GM21515 (cell line): ENCODE measurements around the gene OR2A42.
"Not testable (repeated sequence)": the region's sequence is repeated elsewhere in the genome, so short reads cannot be mapped to it uniquely, and the experiment has no call there.

ENCODE experiments used
- ATAC-seq: cut with Tn5 transposase; IDR thresholded peaks from one replicate; pipeline ENCODE4 v1.9.1; 2021; ENCODE audit not compliant: unreplicated experiment

Gene OR2A42, protein sequence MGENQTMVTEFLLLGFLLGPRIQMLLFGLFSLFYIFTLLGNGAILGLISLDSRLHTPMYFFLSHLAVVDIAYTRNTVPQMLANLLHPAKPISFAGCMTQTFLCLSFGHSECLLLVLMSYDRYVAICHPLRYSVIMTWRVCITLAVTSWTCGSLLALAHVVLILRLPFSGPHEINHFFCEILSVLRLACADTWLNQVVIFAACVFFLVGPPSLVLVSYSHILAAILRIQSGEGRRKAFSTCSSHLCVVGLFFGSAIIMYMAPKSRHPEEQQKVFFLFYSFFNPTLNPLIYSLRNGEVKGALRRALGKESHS

DNA sequence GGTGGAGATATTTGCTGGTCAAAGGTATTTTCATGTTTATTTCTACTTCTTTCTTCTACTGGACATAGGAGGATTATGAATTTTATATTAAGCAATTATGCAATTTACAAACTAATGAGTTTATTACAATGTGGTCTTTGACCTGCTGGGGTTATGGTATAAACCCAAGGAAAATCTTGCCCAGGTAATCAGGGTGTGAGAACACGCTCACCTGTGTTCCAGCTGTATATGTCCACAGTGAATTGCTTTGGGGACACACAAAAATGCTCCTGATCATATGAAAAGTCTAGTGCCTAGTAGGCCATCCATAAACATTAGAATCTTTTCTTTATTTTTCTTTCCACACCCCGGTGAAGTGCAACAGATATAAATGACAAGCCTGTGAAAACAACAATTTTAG is at the start of gene OR2A42:
TSS of gene OR2A42 (minus strand) at position 241 of the 400 bp plus-strand sequence. CDS start 6,762 bp downstream, outside the sequence.
- not testable (repeated sequence) for ATAC-seq

DNA sequence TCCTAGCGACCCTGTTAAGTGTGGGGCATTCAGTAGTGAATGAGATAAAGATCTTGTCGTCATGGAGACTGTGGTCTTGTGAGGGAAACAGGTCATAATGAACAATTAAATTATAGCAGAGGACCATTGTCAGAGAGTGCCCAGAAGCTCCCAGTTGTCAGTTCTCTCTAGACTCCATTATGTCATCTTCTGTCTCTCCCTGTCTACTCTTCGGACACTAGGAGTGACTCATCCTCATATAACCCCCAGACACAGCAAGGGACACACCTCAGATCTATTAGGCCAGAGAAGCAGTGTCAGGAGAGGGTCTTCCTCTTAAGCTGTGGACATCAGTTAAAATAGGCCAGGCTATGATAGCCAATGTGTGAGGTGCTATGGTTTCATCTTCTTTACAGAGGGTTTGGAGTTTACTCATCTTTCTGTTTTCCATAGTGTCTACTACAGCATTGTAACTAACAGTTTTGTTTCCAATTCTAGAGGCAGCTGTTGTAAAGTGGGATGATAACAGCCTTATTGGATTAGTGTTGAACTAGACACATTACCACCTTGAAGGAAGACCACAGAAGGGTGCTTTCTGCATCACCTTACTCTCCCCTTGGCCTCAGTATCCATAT is 47.9 kb upstream of the OR2A42 start:
- not testable (repeated sequence) for ATAC-seq

DNA sequence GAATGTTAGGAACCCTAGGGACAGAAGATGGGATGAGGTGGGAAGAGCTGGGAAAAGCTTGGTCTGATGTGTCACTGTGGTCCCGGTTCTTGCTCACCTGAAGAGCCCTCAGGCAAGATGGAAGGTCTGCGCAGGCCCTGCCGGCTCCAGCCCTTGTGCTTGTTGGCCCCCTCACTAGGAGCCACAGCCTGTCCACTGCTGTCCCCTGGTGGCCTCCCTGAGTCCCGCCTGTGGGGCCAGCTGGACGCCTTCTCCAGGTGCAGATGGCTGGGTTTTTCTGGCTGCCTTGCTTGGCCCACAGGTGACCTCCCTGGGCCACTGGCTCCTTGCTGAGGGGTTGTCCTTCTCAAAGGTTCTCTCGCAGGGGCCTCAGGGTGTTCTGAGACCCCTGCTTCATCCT is 44.3 kb upstream of the OR2A42 start:
- ATAC-seq, result not testable (repeated sequence)

DNA sequence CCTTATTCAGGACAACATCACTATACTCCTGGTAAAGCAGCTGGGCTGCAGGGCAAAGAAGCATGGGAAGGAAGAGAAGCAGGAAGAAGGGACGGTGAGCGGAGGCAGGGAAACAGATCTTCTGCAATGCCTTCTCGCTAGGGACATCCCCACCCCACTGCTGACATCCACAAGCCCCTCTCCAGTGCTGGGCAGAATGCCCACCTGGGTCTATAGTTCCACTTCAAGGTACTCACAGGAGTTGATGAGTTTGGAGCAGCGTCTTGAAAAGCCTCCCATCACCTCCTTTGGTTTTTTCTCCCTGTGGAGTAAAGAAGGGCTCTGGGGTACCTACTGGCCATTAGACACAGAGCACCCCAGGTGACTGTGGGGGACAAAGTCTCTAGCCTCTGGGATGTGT is 43.1 kb upstream of the OR2A42 start:
- ATAC-seq, result not testable (repeated sequence)

DNA sequence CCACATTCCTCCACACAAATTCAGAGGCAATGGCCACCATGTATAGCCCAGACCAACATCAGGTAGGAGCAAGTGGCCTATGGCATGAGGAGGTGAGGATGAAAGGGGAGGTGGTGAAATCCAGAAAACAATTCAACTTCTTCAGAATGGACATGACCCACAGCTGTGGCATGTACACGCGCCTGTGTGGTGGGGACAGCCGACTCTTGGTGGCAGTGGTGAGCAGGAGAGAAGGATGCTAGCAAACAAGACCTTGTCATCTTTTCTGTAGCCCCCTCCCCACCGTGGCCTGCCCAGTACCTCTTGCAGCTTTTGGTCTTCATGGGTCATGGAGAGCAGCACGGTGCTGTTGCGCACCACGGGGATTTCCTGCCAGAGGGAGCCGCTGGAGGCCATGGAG is 42.6 kb upstream of the OR2A42 start:
- not testable (repeated sequence) for ATAC-seq

DNA sequence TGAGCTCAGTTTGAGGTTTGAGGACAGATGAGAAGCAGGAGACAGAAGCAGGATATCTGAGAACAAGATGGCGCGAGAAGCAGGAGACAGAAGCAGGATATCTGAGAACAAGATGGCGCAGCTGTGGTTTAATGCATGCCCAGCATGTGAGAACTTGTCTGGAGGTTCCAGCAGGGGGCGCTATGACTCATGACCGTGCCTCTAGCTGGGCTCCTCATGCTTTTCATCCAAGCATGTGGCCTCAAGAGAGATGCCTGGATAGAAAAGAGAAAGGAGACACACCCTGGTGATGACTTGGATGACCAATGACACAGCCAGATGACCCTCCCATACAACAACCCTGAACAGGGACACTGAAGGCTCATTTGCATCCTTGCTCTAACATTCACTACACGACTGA is 40.6 kb upstream of the OR2A42 start:
- ATAC-seq, result not testable (repeated sequence)

DNA sequence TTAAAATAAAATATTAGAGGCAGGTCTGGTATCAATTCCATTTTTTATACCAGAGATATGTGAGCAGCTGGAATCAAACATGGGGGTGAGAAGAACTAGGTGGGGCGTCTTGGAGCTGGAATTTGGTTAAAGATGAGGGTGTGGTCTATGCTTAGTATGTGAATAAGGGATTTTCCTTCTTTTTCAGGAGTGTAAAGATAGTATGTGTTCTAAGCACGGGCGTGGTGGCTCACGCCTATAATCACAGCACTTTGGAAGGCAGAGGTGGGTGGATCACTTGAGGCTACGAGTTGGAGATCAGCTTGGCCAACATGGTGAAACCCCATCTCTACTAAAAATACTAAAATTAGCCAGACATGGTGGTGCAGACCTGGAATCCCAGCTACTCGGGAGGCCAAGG is 35.9 kb upstream of the OR2A42 start:
- not testable (repeated sequence) for ATAC-seq

DNA sequence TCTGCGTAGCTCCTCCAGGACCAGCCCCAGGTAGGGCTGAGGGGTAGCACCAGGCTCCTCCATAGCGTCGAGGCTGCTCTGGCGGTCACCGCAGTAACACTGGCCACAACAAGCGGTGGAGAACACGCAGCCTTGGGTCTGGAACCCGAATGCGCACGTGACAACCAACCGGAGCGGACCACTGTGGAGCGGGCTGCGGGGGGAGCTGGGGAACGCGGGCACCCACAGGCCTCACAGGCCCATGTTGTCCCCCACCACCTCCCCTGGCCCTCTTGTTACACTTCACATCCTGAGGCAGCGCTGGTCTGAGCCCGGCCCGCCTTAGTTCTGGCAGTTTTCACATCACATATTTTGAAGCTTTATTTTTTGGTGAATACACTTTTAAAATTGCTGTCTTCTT is 29.8 kb upstream of the OR2A42 start, which contains the start of gene CTAGE8:
TSS of gene CTAGE8 (minus strand) at position 101 of the 400 bp plus-strand sequence. CDS start at position 63, 38 bp downstream.
- ATAC-seq, result not testable (repeated sequence)

DNA sequence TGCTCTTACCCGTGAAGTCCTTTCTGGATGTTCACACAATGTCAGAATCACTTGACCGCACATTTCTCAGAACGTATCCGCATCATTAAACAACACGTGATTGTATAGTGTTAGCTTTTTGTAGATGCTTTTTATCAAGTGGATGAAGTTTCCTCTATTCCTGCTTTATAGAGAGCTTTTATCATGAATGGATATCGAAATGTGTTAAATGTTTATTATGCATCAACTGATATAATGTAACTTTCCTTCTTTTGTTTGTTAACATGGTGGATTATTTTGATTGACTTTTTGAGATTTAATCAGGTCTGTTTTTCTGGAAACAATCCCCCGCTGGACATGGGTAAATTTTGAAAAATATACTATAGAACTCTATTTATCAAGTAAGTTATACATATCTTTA is 25.3 kb upstream of the OR2A42 start, which contains the start of gene OR2A7:
TSS of gene OR2A7 (minus strand) at position 101 of the 400 bp plus-strand sequence. CDS start 5,164 bp downstream, outside the sequence.
- ATAC-seq, result not testable (repeated sequence)

DNA sequence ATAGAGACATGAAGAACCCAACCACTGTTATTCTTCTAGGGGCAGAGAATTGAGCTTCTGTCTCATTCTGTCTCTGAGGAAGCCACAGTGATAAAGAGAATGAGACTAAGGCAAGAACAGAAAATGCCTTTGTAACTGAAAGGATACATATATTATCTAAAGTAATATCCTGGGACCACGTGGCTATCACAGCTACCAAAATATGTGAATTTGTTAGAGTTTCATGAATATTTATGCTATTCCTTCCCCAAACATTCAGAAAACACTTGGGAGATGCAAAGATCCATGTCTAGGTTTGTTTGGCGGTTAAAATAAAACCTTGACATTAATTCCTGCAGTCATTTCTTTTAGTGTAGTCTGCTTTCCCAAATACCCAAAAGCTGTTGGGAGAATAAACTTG is 22.7 kb upstream of the OR2A42 start:
- ATAC-seq, result not testable (repeated sequence)

DNA sequence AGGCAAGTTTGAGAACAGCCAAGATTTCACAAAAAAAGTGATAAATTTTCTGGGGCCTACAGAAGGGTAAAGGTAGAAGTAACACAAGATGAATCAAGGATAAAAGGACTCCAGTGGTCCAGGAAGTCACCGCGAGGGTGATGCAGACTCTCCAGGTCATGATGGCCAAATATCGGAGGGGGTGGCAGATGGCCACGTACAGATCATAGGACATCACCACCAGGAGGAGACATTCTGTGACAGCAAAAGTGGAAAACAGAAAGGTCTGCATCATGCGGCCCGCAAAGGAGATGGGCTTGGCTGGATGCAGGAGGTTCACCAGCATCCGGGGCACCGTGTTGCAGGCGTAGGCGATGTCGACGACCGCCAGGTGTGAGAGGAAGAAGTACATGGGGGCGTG is 19.7 kb upstream of the OR2A42 start:
- ATAC-seq, result not testable (repeated sequence)

DNA sequence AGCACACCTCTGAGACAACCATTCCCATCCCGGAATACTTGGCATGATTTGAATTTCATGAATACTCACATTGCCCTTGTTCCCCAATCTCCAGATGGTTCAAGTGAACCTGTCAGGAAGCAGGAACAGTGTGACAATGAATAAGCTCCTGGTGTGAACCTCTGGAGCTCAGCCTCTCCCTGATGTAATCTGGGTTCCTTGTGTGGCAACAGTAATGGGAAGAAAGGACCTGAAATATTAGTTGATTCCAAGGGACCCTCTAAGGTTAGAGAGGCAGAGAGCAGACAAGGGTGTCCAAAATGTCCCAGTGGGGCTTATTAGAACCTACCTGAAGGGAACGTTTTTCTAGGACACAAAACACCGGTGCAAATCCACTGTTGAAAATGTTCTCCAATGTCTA is 16.7 kb upstream of the OR2A42 start:
- ATAC-seq, result no peak

DNA sequence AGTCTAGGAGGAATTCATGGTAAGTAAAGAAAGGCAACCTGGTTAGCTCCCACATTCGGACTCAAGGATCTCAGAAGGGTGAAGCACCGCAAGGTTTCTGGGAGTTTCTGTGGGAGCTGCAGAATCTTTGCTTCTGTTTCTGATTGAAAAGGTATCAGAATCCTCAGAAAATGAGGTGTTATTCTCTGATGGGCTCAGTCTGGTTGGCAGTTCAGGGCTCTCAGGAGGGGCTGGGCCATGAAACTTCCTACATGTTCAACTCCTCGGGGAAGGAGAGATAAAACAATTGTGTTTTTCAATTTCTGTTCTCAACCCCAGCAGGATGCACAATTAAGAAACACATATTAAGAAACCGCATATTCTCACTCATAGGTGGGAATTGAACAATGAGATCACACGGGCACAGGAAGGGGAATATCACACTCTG is 16.1 kb upstream of the OR2A42 start:
- no peak for ATAC-seq

DNA sequence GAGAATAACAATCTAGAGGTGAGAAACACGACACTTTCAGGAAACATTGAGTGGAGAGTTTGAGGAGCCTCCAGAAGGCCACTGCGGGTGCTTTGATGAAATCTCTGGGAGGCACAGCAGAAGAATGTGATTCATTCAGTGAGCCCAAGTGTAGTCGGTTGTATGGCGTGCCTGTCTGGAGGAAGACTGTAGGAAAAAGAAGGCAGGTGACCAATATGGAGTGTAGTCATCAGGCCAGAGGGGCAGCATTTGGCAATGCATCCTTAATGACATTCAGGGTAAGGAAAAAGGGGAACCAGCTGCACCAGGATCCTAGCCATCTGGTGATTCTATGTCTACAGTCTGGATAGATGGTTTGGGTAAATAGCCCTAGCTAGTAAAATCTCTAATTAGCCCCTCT is 12.9 kb upstream of the OR2A42 start:
- not testable (repeated sequence) for ATAC-seq

DNA sequence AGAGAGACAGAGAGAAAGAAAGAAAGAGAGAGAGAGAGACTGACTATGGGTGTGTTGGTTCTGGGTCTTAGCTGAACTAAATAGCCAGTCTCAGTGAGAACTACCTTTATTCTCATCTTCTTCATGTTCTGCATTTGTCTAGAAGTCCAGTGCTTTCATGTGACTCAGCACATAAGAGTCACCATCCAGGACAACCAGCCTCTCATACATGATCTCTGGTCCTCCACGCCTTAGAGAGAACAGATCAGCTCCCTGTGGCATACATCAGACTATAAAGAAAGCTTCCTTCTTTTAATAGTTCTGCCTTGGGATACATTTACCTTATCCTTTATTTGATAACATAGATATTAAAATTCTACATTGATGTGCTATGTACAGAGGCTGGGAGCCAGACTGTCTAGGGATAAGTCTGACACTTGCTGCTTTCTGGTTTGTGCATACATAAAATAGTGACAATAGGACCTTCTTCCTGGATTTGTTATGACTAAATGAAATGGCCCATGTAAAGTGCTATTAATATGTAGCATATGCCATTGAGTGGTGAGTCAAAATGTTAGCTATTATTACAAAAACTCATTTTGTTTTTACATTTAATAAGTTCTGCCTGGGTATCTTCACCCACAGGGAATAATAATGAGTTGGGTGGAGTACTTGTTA is 8.4 kb upstream of the OR2A42 start:
- not testable (repeated sequence) for ATAC-seq

DNA sequence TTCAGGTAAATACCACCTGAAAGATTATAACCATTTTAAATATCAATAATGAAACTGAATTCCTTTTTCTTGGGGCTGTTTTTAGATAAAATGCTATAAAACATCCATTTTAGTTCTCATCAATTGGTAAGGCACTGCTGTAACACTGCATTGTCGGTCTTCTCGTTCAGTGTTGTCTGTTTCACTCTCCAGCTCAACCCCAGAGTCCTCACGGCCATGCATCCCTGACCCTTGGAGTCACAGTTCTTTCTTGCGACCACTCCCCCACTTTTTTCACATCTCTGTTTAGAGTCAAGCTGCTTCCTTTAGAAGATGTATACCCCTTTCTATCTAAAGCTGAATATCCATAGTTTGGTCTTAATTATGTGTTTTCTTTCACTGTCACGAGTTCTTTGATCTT is 7.6 kb upstream of the OR2A42 start:
- ATAC-seq, result not testable (repeated sequence)

DNA sequence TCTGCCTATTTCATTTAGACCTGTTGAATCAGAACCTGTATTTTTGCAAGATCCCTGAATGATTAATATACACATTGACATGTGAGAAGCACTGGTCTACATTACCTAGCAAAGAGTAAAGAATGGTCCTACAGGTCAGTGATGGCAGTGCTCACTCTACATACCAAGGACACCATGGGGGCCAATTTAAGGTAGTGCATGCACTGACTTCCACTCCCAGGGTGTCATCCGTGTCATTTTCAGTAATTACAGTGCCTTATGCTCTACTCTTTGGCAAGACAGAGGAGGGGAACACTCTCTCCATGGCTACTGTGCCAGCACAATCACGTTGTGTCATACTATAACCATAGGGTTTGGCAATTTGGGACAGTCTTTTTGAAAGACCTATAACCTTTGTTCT is 6.0 kb upstream of the OR2A42 start:
- ATAC-seq, result not testable (repeated sequence)

DNA sequence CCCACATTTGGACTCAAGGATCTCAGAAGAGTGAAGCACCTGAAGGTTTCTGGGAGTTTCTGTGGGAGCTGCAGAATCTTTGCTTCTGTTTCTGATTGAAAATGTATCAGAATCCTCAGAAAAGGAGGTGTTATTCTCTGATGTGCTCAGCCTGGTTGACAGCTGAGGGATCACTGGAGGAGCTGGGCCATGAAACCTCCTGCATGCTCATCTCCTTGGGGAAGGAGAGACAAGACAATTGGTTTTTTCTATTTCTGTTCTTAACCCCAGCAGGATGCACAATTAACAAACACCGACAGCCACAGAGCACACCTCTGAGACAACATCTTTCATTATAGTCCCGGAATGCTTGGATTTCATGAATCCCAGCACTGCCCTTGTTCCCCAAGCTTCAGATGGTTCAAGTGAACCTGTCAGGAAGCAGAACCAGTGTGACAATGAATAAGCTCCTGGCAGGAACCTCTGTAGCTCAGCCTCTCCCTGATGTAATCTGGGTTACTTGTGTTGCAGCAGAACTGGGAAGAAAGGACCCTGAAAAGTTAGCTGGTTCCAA is 799 bp downstream of the OR2A42 start:
- not testable (repeated sequence) for ATAC-seq

DNA sequence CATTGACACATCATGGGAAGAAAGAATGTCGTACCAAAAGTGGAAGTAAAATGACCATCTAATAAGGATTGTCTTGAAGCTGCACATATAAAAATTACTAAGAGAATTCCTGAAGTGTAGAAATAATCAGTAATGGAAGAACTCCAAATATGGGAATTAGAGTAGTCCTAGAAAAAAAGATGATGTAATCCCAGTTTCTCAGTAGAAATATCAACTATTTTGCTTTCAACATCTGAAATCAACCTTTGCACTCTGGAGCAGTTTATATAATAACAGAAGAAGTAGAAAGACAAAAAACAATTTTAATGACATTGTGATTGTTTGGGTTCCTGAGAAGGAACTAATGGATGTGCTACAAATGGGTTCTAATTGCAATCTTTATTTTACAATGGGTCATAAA is 6.4 kb downstream of the OR2A42 start:
- not testable (repeated sequence) for ATAC-seq

DNA sequence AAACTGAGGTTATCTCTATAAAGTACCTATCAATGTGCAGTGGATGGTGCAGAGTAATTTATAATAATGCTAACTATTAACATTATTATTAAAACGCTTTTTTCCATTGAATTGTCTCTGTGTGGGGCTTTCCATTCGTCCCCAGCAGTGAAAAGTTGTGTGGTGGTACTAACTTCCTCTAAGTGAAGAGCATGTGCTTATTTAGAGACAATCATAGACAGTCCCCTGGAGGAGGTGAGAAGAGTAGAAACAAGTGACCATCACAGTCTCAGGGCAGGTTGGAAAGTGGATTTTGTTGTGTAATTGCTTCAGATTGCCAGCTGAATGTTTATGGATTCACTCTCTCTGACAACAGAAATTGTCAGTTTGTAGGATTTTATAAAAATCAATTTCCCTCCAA is 8.4 kb downstream of the OR2A42 start:
- not testable (repeated sequence) for ATAC-seq

DNA sequence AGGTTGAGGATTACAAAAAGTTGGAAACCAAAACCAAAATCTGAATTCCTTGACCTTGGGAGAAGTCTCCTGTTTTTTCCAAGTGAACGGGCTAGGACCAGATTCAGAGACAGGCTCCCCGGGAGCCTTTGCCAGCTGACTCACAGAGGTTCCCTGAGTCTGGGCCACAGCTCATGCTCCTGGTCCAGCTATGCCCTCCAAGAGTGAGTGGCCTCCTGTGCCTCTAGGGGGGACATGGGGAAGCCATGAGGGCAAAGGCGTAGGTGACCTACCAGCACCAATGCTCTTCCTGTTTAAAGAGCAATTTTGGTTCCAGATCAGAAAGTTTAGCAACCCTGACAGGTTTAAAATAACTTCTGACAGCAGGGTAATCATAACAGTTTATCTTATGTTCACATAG is 10.6 kb downstream of the OR2A42 start:
- ATAC-seq, result not testable (repeated sequence)
